A549 (cell line): ENCODE measurements around the gene CTNNA3.

Source experiments
- BHLHE40 ChIP-seq: IDR thresholded peaks from 2 replicates; pipeline ENCODE4 v1.6.1; 2012; ENCODE audit warnings: low read depth, low read length, inconsistent platforms
- CBX8 ChIP-seq: fragments of 200-600 bp; sonication (generic); IDR thresholded peaks from 2 replicates; pipeline ENCODE4 v1.6.1; 2016
- FOSL2 ChIP-seq, 2 experiments: fragments of 450-650 bp in 1 of 2; fragments of >200 bp in 1 of 2; sonication (Bioruptor Twin) in 1 of 2; formaldehyde crosslinking; IDR thresholded peaks; 2 replicates each; pipeline versions ENCODE4 v1.5.0 to v1.6.1; 2016 to 2020; ENCODE audit warnings: mild to moderate bottlenecking in 1 of 2, moderate library complexity in 1 of 2
- FOXS1 ChIP-seq: fragments of 250-450 bp; sonication (Bioruptor Pico); IDR thresholded peaks from 2 replicates; pipeline ENCODE4 v1.5.0; 2020; ENCODE audit warnings: mild to moderate bottlenecking, moderate library complexity
- PBX3 ChIP-seq: IDR thresholded peaks from 2 replicates; pipeline ENCODE4 v1.6.1; 2012
- POLR2A ChIP-seq: IDR thresholded peaks from 2 replicates; pipeline ENCODE4 v1.6.1; 2012; ENCODE audit warnings: mild to moderate bottlenecking, low read length
- RAD21 ChIP-seq, 2 experiments: fragments of >200 bp in 1 of 2; sonication (Bioruptor Twin) in 1 of 2; formaldehyde crosslinking in 1 of 2; IDR thresholded peaks in 1 of 2; conservative IDR thresholded peaks in 1 of 2; 2 replicates in 1 of 2; 3 replicates in 1 of 2; pipeline ENCODE4 v1.6.1; 2012 to 2018; ENCODE audit warnings: inconsistent platforms in 1 of 2
- RFX5 ChIP-seq: fragments of 450-650 bp; IDR thresholded peaks from 2 replicates; pipeline ENCODE4 v1.7.1; 2014; ENCODE audit warnings: antibody characterized with exemption, mild to moderate bottlenecking, moderate library complexity
- TF ChIP-seq, protein P1 (sequence below): fragments of >200 bp; sonication (Bioruptor Twin); formaldehyde crosslinking; IDR thresholded peaks from 3 replicates; pipeline ENCODE4 v1.5.1; 2016

GRCh38 chr10:67004690-67005089, 691.3 kb downstream of the CTNNA3 start:
- TF ChIP-seq, protein P1, sequence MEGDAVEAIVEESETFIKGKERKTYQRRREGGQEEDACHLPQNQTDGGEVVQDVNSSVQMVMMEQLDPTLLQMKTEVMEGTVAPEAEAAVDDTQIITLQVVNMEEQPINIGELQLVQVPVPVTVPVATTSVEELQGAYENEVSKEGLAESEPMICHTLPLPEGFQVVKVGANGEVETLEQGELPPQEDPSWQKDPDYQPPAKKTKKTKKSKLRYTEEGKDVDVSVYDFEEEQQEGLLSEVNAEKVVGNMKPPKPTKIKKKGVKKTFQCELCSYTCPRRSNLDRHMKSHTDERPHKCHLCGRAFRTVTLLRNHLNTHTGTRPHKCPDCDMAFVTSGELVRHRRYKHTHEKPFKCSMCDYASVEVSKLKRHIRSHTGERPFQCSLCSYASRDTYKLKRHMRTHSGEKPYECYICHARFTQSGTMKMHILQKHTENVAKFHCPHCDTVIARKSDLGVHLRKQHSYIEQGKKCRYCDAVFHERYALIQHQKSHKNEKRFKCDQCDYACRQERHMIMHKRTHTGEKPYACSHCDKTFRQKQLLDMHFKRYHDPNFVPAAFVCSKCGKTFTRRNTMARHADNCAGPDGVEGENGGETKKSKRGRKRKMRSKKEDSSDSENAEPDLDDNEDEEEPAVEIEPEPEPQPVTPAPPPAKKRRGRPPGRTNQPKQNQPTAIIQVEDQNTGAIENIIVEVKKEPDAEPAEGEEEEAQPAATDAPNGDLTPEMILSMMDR: no peak
- TF ChIP-seq RAD21 (conservative IDR thresholded peaks at IDR 0.05 in 1 of 2, IDR thresholded peaks at IDR 0.05 in 1 of 2) (no peak), FOXS1 (no peak), CBX8 (no peak), BHLHE40 (no peak), FOSL2 (IDR thresholded peaks at IDR 0.05) (no peak), FOSL2 (CRISPR knock-in tag; IDR thresholded peaks at IDR 0.05) (no peak), PBX3 (no peak), POLR2A (no peak), RFX5 (no peak)
